Immature natural killer cell (primary cell): ENCODE results near the gene TTC27. TPM values are rescaled to one million over a fixed set of nuclear protein-coding genes. Genes with fewer than 3 reads are reported as not detected.
A peak's percentile ranks its signal among the peaks of the same experiment; 100 is the strongest.
"Not testable (repeated sequence)": the region's sequence is repeated elsewhere in the genome, so short reads cannot be mapped to it uniquely, and the experiment has no call there.

Experiments
- DNase-seq, 3 donors: peaks; one replicate each; pipeline ENCODE4 v3.0.0; 2022; ENCODE audit warnings: mixed read lengths in 1 of 3
- H3K27ac Mint-ChIP-seq, 6 donors: one replicate each; pipeline ENCODE4 v1.8.0; 2020; ENCODE audit warnings: mixed read lengths in 6 of 6, mild to moderate bottlenecking in 5 of 6, inconsistent platforms in 4 of 6, moderate library complexity in 3 of 6
- H3K27me3 Mint-ChIP-seq, 3 donors: one replicate each; pipeline ENCODE4 v1.8.0; 2020 to 2021; ENCODE audit warnings: low read depth in 3 of 3, mild to moderate bottlenecking in 3 of 3, mixed read lengths in 3 of 3, moderate library complexity in 3 of 3, inconsistent platforms in 1 of 3
- H3K36me3 Mint-ChIP-seq, 3 donors: one replicate each; pipeline ENCODE4 v1.8.0; 2020; ENCODE audit warnings: mixed read lengths in 3 of 3, inconsistent platforms in 2 of 3, mild to moderate bottlenecking in 2 of 3
- H3K4me1 Mint-ChIP-seq, 2 donors: one replicate each; pipeline ENCODE4 v1.8.0; 2020; ENCODE audit warnings: inconsistent platforms in 2 of 2, mild to moderate bottlenecking in 2 of 2, mixed read lengths in 2 of 2, moderate library complexity in 1 of 2
- H3K4me3 Mint-ChIP-seq, 5 donors: one replicate each; pipeline ENCODE4 v1.8.0; 2020; ENCODE audit warnings: mild to moderate bottlenecking in 5 of 5, mixed read lengths in 5 of 5, inconsistent platforms in 3 of 5, moderate library complexity in 3 of 5
- H3K9me3 Mint-ChIP-seq, 6 donors: one replicate each; pipeline ENCODE4 v1.8.0; 2020; ENCODE audit warnings: mild to moderate bottlenecking in 6 of 6, mixed read lengths in 6 of 6, inconsistent platforms in 4 of 6, moderate library complexity in 3 of 6
- polyA plus RNA-seq, 3 donors: library from polyadenylated mRNA; unstranded; fragments of 300-500 nt; fragmentation: Illumina TruSeq; gene quantifications; one replicate each; pipeline ENCODE4 v1.2.3, GENCODE V29; 2021

Gene TTC27
- polyA plus RNA-seq, 3 donors from 2014 or later, result 6.3 to 14.4 (median 10.4) TPM

DNA sequence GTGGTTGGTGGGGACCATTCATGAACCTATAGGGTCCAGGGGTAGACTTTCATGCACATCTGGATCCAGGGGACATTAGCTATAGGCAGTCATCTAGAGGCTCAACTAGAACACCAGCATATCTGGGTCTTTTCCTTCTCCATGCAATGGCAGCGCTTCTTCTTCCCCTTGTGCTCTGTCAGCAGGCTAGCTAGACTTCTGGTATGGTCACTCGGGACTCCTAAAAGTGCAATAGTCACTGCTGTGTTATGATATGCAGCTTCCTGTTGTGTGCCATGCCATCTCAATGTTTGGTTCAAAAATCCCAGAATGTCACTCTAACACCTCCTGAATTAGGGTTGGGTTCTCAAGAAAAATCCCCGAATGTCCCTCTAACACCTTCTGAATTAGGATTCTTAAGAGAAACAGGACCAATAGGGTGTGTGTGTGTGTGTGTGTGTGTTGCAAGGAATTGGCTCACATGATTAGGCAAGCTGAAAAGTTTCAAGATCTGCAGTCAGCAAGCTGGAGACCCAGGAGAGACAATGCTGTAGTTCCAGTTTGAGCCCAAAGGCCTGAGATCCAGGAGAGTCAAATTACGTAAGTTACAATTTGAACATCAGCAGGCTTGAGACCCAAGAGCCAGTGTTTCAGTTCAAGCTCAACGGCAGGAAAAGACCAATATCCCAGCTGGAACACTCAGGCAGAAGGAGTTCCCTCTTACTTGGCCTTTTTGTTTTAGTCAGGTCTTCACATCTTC is 221.8 kb downstream of the TTC27 start:
- H3K27ac Mint-ChIP-seq, result no peak overlapping the region
- no peak for DNase-seq
- H3K4me3 Mint-ChIP-seq, result no peak overlapping the region
- H3K36me3 Mint-ChIP-seq, result peaks cover 0 to under 1% (median 0%) of the 10 kb centered on the region in 3 donors
- H3K4me1 Mint-ChIP-seq, result no peaks in the 10 kb centered on the region
- H3K27me3 Mint-ChIP-seq, result peaks cover 2 to 6% (median 3%) of the 10 kb centered on the region in 3 donors
- H3K9me3 Mint-ChIP-seq, result no peaks in the 10 kb centered on the region

DNA sequence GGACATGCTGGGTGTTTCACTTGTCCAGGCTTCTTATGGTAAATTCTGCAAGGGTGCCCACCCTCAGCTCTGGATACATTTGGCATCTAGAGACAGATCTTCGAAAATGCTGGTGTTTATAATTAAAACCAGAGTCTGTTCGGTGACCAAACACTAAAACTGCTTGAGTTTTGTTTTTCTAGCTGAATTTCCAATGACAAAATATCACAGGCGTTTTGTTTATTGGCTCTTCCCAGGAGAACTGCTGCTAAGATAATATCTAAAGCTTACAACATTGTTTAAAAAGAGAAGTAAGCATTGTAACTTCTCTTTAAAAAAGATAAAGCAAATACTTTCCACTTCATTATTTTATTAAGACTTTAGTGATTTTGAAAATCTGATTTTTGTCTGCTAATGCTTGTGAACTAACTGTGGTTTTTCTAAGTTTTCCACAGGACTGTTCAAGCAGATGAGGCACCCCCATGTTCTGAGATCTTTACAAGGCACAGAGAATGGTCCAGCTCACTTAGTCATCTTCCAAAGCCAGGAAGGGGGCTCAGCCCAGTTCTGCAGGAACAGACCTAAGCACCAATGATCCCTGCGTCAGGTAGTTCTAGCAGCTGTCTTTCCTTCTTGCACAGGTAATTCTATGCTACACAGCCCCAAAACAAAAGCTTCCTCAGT is 224.1 kb downstream of the TTC27 start:
- no peaks in the 10 kb centered on the region for H3K9me3 Mint-ChIP-seq
- H3K4me3 Mint-ChIP-seq, result no peak overlapping the region
- peaks cover 0 to 5% (median 0%) of the 10 kb centered on the region in 3 donors for H3K36me3 Mint-ChIP-seq
- H3K4me1 Mint-ChIP-seq, result no peaks in the 10 kb centered on the region
- no peak for DNase-seq
- H3K27me3 Mint-ChIP-seq, result peaks cover 2 to 6% (median 3%) of the 10 kb centered on the region in 3 donors
- no peak overlapping the region for H3K27ac Mint-ChIP-seq

- H3K27ac Mint-ChIP-seq, result peak overlapping the region in 1 of 6 donors; percentile 6
- H3K4me1 Mint-ChIP-seq, result peaks cover 3 to 5% of the 10 kb centered on the region in 2 donors
- H3K27me3 Mint-ChIP-seq, result peaks cover 0 to 6% (median 3%) of the 10 kb centered on the region in 3 donors
- H3K36me3 Mint-ChIP-seq, result peaks cover 0 to 5% (median 0%) of the 10 kb centered on the region in 3 donors
- no peak overlapping the region for H3K4me3 Mint-ChIP-seq
- DNase-seq, result no peak
- no peaks in the 10 kb centered on the region for H3K9me3 Mint-ChIP-seq
These were observed 225.0 kb downstream of the TTC27 start for GRCh38 chr2:32852856-32853255.

GRCh38 chr2:32856891-32857290 is 229.0 kb downstream of the TTC27 start:
- no peak for DNase-seq
- peaks cover 0 to 5% (median 0%) of the 10 kb centered on the region in 3 donors for H3K36me3 Mint-ChIP-seq
- H3K4me3 Mint-ChIP-seq, result no peak overlapping the region
- peaks cover 4 to 7% (median 5%) of the 10 kb centered on the region in 3 donors for H3K27me3 Mint-ChIP-seq
- no peak overlapping the region for H3K27ac Mint-ChIP-seq
- H3K9me3 Mint-ChIP-seq, result no peaks in the 10 kb centered on the region
- peaks cover 16 to 19% of the 10 kb centered on the region in 2 donors for H3K4me1 Mint-ChIP-seq

- no peaks in the 10 kb centered on the region for H3K9me3 Mint-ChIP-seq
- peaks cover 0 to 5% (median 0%) of the 10 kb centered on the region in 3 donors for H3K36me3 Mint-ChIP-seq
- H3K4me1 Mint-ChIP-seq, result peaks cover 32 to 37% of the 10 kb centered on the region in 2 donors
- peaks cover 2 to 4% (median 3%) of the 10 kb centered on the region in 3 donors for H3K27me3 Mint-ChIP-seq
- H3K4me3 Mint-ChIP-seq, result no peak overlapping the region
- no peak overlapping the region for H3K27ac Mint-ChIP-seq
- DNase-seq, result no peak
These were observed 230.9 kb downstream of the TTC27 start for GRCh38 chr2:32858713-32859112.

GRCh38 chr2:32860385-32860784 is 232.5 kb downstream of the TTC27 start:
- Mint-ChIP-seq H3K27me3 (peaks cover 2 to 4% (median 3%) of the 10 kb centered on the region in 3 donors), H3K9me3 (no peaks in the 10 kb centered on the region), H3K4me1 (peaks cover 32 to 37% of the 10 kb centered on the region in 2 donors), H3K27ac (no peak overlapping the region), H3K4me3 (no peak overlapping the region), H3K36me3 (peaks cover 0 to under 1% (median 0%) of the 10 kb centered on the region in 3 donors)
- DNase-seq, result no peak

GRCh38 chr2:32862269-32863055 is 234.6 kb downstream of the TTC27 start:
- DNase-seq, result peak; percentile 11 to 35 (median 21)
- no peaks in the 10 kb centered on the region for H3K36me3 Mint-ChIP-seq
- peaks cover 32 to 36% of the 10 kb centered on the region in 2 donors for H3K4me1 Mint-ChIP-seq
- no peaks in the 10 kb centered on the region for H3K9me3 Mint-ChIP-seq
- H3K27me3 Mint-ChIP-seq, result peaks cover 2 to 4% (median 3%) of the 10 kb centered on the region in 3 donors
- H3K27ac Mint-ChIP-seq, result peak overlapping the region; percentile 33 to 90 (median 82)
- peak overlapping the region; percentile 47 to 75 (median 57) for H3K4me3 Mint-ChIP-seq

DNA sequence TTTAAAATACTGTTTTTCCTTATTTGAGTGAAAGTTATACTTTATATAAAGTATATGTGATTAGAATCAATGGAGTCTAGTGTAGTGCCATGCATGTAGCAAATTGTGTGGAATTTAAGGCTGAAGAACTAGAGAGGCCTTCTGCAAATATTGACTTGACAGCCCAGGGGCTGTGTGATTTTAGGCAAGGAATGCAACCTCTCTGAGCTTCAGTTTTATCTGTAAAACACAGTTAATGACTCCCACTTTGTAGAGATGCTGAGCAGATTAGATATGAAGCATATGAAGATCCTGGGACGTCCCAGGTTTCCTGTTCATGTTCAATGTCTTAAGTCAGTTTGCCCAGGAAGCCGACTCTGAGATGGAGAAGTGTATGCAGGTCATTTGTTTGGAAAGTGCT is 235.5 kb downstream of the TTC27 start:
- no peak for DNase-seq
- Mint-ChIP-seq H3K27ac (peak overlapping the region in 3 of 6 donors; percentile 88 to 90 (median 89)), H3K36me3 (no peaks in the 10 kb centered on the region), H3K9me3 (no peaks in the 10 kb centered on the region), H3K4me3 (no peak overlapping the region), H3K4me1 (peaks cover 26 to 29% of the 10 kb centered on the region in 2 donors), H3K27me3 (peaks cover 2 to 4% (median 3%) of the 10 kb centered on the region in 3 donors)

DNA sequence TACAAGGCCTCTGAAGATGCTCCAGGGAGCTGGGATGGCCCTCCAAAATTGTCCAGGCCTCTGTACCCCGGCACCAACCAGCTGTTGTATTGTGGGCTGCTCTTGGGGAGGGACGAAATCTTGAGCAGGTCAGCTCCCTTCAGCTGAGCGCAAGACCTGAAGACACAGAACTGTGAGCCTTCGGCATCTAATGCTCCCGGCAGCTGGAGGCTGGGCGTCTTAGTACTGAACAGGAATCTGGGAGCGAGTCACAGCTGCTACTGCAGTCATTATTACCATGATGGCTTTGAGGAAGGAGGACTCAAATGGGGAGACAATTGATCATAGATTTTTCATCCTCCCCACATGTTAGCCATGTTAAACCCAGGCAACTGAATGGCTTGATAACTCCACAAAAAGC is 236.0 kb downstream of the TTC27 start:
- H3K27ac Mint-ChIP-seq, result peak overlapping the region in 1 of 6 donors; percentile 90

GRCh38 chr2:32864334-32865111 is 236.7 kb downstream of the TTC27 start:
- H3K27ac Mint-ChIP-seq, result no peak overlapping the region
- H3K4me1 Mint-ChIP-seq, result peaks cover 26 to 29% of the 10 kb centered on the region in 2 donors
- no peaks in the 10 kb centered on the region for H3K36me3 Mint-ChIP-seq
- H3K9me3 Mint-ChIP-seq, result no peaks in the 10 kb centered on the region
- DNase-seq, result no peak
- H3K27me3 Mint-ChIP-seq, result peaks cover 2 to 4% (median 3%) of the 10 kb centered on the region in 3 donors
- H3K4me3 Mint-ChIP-seq, result no peak overlapping the region

More for the DNA sequence above, 236.0 kb downstream of the TTC27 start:
- Mint-ChIP-seq H3K4me3 (no peak overlapping the region), H3K27me3 (peaks cover 2 to 4% (median 3%) of the 10 kb centered on the region in 3 donors), H3K36me3 (no peaks in the 10 kb centered on the region), H3K9me3 (no peaks in the 10 kb centered on the region), H3K4me1 (peaks cover 26 to 29% of the 10 kb centered on the region in 2 donors)
- no peak for DNase-seq

DNA sequence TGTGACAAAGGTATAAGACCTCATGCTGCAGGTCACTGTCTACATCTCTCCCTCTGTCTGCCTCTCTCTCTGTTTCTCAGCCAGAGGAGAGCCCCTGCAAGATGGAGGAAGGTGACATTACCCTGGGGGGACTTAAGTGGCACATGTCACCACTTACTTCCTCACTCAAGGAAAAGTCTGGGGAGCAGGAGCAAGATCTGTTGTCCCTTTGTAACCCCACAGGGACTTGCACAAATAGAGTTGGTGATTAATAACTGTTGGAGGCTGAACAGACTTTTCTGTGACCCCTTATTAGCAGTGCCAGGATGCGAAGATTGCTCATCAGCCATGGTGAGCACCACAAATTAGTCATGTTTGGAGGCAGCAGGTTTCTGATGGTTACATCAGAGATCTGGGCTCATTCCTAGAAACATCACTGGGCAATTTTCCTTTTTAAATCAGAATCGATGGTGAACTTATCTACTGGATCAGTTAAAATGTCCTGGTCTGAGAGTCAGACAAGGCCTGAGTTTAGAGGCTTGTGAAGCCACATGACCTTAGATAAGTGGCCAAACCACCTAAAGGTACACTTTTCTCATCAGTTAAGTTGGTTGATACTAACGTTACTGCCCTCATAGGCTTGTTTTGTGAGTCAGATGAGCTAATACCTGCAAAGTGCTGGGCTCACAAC is 237.7 kb downstream of the TTC27 start:
- Mint-ChIP-seq H3K36me3 (no peaks in the 10 kb centered on the region), H3K27ac (peak overlapping the region in 1 of 6 donors; percentile 77), H3K4me1 (peaks cover 26 to 29% of the 10 kb centered on the region in 2 donors), H3K9me3 (no peaks in the 10 kb centered on the region), H3K4me3 (no peak overlapping the region), H3K27me3 (peaks cover 2 to 4% (median 3%) of the 10 kb centered on the region in 3 donors)
- no peak for DNase-seq

DNA sequence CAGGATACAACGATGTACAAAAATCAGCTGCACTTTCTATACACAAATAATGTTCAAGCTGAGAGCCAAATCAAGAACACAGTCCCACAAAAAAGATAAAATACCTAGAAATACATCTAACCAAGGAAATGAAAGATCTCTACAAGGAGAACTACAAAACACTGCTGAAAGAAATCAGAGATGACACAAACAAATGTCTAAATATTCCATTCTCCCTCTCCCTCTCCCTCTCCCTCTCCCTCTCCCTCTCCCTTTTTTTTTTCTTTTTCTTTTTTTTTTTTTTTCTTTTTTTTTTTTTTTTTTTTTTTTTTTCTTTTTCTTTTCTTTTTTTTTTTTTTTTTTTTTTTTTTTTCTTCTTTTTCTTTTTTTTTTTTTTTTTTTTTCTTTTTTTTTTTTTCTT is 238.6 kb downstream of the TTC27 start:
- not testable (repeated sequence) for H3K36me3 Mint-ChIP-seq, H3K27ac Mint-ChIP-seq, H3K27me3 Mint-ChIP-seq, DNase-seq, H3K4me3 Mint-ChIP-seq, H3K9me3 Mint-ChIP-seq
- peaks cover 21 to 23% of the 10 kb centered on the region in 2 donors for H3K4me1 Mint-ChIP-seq
